HEK293 (cell line): Measurements from ENCODE around the gene CSNK2A1.

Experiments
- CTCF ChIA-PET: fragments of 350-600 bp; formaldehyde crosslinking; extraction: SDS; loops from one replicate; lab custom pipeline; 2021; ENCODE audit warnings: antibody characterized with exemption; lab: Yijun Ruan, JAX
- POLR2A ChIA-PET: fragments of 300-600 bp; formaldehyde crosslinking; extraction: SDS; loops from one replicate; lab custom pipeline; 2020; ENCODE audit warnings: antibody characterized with exemption, inconsistent platforms; lab: Yijun Ruan, JAX
- H3K27ac ChIP-seq: fragments of 200-500 bp; sonication (Bioruptor generic); 2 replicates; pipeline ENCODE4 v1.5.1; 2014; ENCODE audit warnings: low read depth, low read length, control low read depth, inconsistent platforms; ENCODE audit errors: extremely low read depth
- H3K36me3 ChIP-seq, 2 experiments: fragments of 200-500 bp in 1 of 2; sonication (Bioruptor generic) in 1 of 2; 1 replicate in 1 of 2; 2 replicates in 1 of 2; pipeline ENCODE4 v1.5.1; 2014 to 2017; ENCODE audit warnings: inconsistent platforms in 2 of 2, low read length in 2 of 2; ENCODE audit not compliant: control insufficient read depth in 2 of 2, insufficient read depth in 1 of 2
- H3K4me1 ChIP-seq: fragments of 200-500 bp; sonication (Bioruptor generic); 2 replicates; pipeline ENCODE4 v1.5.1; 2014; ENCODE audit warnings: mild to moderate bottlenecking, low read length, inconsistent platforms; ENCODE audit not compliant: control insufficient read depth, insufficient read depth
- H3K4me3 ChIP-seq: 2 replicates; pipeline ENCODE4 v1.5.1; 2011; ENCODE audit warnings: low read depth, mild to moderate bottlenecking, control low read depth, low read length, moderate library complexity
- H3K9me3 ChIP-seq: fragments of 200-500 bp; sonication (Bioruptor generic); 2 replicates; pipeline ENCODE4 v1.5.1; 2014; ENCODE audit warnings: low read depth, low read length, inconsistent platforms; ENCODE audit not compliant: control insufficient read depth, insufficient read depth
- EGR2 ChIP-seq: fragments of 450-650 bp; formaldehyde crosslinking; IDR thresholded peaks from 2 replicates; pipeline ENCODE4 v1.5.1; 2016; ENCODE audit warnings: low read depth, missing biosample characterization, missing genetic modification characterization
- GLIS1 ChIP-seq: fragments of 450-650 bp; formaldehyde crosslinking; IDR thresholded peaks from 2 replicates; pipeline ENCODE4 v1.5.1; 2016; ENCODE audit warnings: missing biosample characterization, missing genetic modification characterization
- INSM2 ChIP-seq: fragments of 450-650 bp; formaldehyde crosslinking; IDR thresholded peaks from 2 replicates; pipeline ENCODE4 v1.5.1; 2016; ENCODE audit warnings: missing biosample characterization, missing genetic modification characterization
- MZF1 ChIP-seq: fragments of 450-650 bp; formaldehyde crosslinking; IDR thresholded peaks from 2 replicates; pipeline ENCODE4 v1.5.1; 2017; ENCODE audit warnings: missing biosample characterization, missing genetic modification characterization, borderline replicate concordance
- OVOL3 ChIP-seq: fragments of 450-650 bp; formaldehyde crosslinking; IDR thresholded peaks from 2 replicates; pipeline ENCODE4 v1.5.1; 2016; ENCODE audit warnings: missing biosample characterization, missing genetic modification characterization
- PRDM1 ChIP-seq: fragments of 450-650 bp; formaldehyde crosslinking; IDR thresholded peaks from 2 replicates; pipeline ENCODE4; 2016; ENCODE audit warnings: missing biosample characterization, missing genetic modification characterization
- REPIN1 ChIP-seq: fragments of 450-650 bp; formaldehyde crosslinking; IDR thresholded peaks from 2 replicates; pipeline ENCODE4 v1.5.1; 2017; ENCODE audit warnings: missing biosample characterization, missing genetic modification characterization, low read depth
- SCRT1 ChIP-seq: fragments of 450-650 bp; formaldehyde crosslinking; IDR thresholded peaks from 2 replicates; pipeline ENCODE4 v1.5.1; 2016; ENCODE audit warnings: missing biosample characterization, missing genetic modification characterization, borderline replicate concordance
- SCRT2 ChIP-seq: fragments of 450-650 bp; formaldehyde crosslinking; IDR thresholded peaks from 2 replicates; pipeline ENCODE4 v1.5.1; 2016; ENCODE audit warnings: missing biosample characterization, missing genetic modification characterization
- SP3 ChIP-seq: fragments of 450-650 bp; formaldehyde crosslinking; IDR thresholded peaks from 2 replicates; pipeline ENCODE4 v1.5.1; 2016; ENCODE audit warnings: missing biosample characterization, missing genetic modification characterization
- ZBTB44 ChIP-seq: fragments of 450-650 bp; IDR thresholded peaks from 2 replicates; pipeline ENCODE4 v1.5.1; 2018; ENCODE audit warnings: missing biosample characterization, mild to moderate bottlenecking, missing genetic modification characterization
- ZFP41 ChIP-seq: fragments of 450-650 bp; formaldehyde crosslinking; IDR thresholded peaks from 2 replicates; pipeline ENCODE4 v1.5.1; 2016; ENCODE audit warnings: missing biosample characterization, missing genetic modification characterization, borderline replicate concordance
- ZNF132 ChIP-seq: fragments of 450-650 bp; formaldehyde crosslinking; IDR thresholded peaks from 2 replicates; pipeline ENCODE4 v1.5.1; 2017; ENCODE audit warnings: missing biosample characterization, missing genetic modification characterization, borderline replicate concordance
- ZNF146 ChIP-seq: fragments of 450-650 bp; formaldehyde crosslinking; IDR thresholded peaks from 2 replicates; pipeline ENCODE4 v1.5.1; 2016; ENCODE audit warnings: missing biosample characterization, missing genetic modification characterization
- ZNF169 ChIP-seq: fragments of 450-650 bp; formaldehyde crosslinking; IDR thresholded peaks from 2 replicates; pipeline ENCODE4 v1.5.1; 2016; ENCODE audit warnings: missing biosample characterization, missing genetic modification characterization
- ZNF2 ChIP-seq: fragments of 450-650 bp; formaldehyde crosslinking; IDR thresholded peaks from 2 replicates; pipeline ENCODE4 v1.5.1; 2016; ENCODE audit warnings: missing biosample characterization, missing genetic modification characterization
- ZNF266 ChIP-seq: fragments of 450-650 bp; formaldehyde crosslinking; IDR thresholded peaks from 2 replicates; pipeline ENCODE4 v1.5.1; 2016; ENCODE audit warnings: missing biosample characterization, missing genetic modification characterization, low read depth
- ZNF292 ChIP-seq: fragments of 450-650 bp; formaldehyde crosslinking; IDR thresholded peaks from 2 replicates; pipeline ENCODE4 v1.5.1; 2016; ENCODE audit warnings: low read depth, missing biosample characterization, missing genetic modification characterization, borderline replicate concordance
- ZNF354C ChIP-seq: fragments of 450-650 bp; formaldehyde crosslinking; IDR thresholded peaks from 2 replicates; pipeline ENCODE4 v1.5.1; 2016; ENCODE audit warnings: missing biosample characterization, missing genetic modification characterization, low read depth, borderline replicate concordance
- ZNF514 ChIP-seq: fragments of 450-650 bp; formaldehyde crosslinking; IDR thresholded peaks from 2 replicates; pipeline ENCODE4 v1.5.1; 2016; ENCODE audit warnings: missing biosample characterization, missing genetic modification characterization
- ZNF544 ChIP-seq: fragments of 450-650 bp; formaldehyde crosslinking; IDR thresholded peaks from 2 replicates; pipeline ENCODE4 v1.5.0; 2017; ENCODE audit warnings: missing biosample characterization, missing genetic modification characterization
- ZNF561 ChIP-seq: fragments of 450-650 bp; IDR thresholded peaks from 2 replicates; pipeline ENCODE4 v1.5.1; 2018; ENCODE audit warnings: missing biosample characterization, missing genetic modification characterization, borderline replicate concordance
- ZNF654 ChIP-seq: fragments of 450-650 bp; formaldehyde crosslinking; IDR thresholded peaks from 2 replicates; pipeline ENCODE4 v1.5.1; 2016; ENCODE audit warnings: low read depth, missing biosample characterization, missing genetic modification characterization
- ZNF670 ChIP-seq: fragments of 450-650 bp; formaldehyde crosslinking; IDR thresholded peaks from 2 replicates; pipeline ENCODE4 v1.5.1; 2016; ENCODE audit warnings: missing biosample characterization, missing genetic modification characterization, low read depth
- ZNF701 ChIP-seq: fragments of 450-650 bp; formaldehyde crosslinking; IDR thresholded peaks from 2 replicates; pipeline ENCODE4 v1.5.1; 2016; ENCODE audit warnings: missing biosample characterization, missing genetic modification characterization
- ZNF768 ChIP-seq: fragments of 450-650 bp; formaldehyde crosslinking; IDR thresholded peaks from 2 replicates; pipeline ENCODE4 v1.5.1; 2018; ENCODE audit warnings: missing biosample characterization, mild to moderate bottlenecking, missing genetic modification characterization
- ZSCAN16 ChIP-seq: fragments of 450-650 bp; formaldehyde crosslinking; IDR thresholded peaks from 2 replicates; pipeline ENCODE4 v1.5.1; 2016; ENCODE audit warnings: missing biosample characterization, missing genetic modification characterization
- ZSCAN18 ChIP-seq: fragments of 450-650 bp; formaldehyde crosslinking; IDR thresholded peaks from 2 replicates; pipeline ENCODE4 v1.5.1; 2016; ENCODE audit warnings: missing biosample characterization, missing genetic modification characterization
- ZSCAN23 ChIP-seq: fragments of 450-650 bp; formaldehyde crosslinking; IDR thresholded peaks from 2 replicates; pipeline ENCODE4 v1.5.1; 2016; ENCODE audit warnings: missing biosample characterization, missing genetic modification characterization
- ZSCAN30 ChIP-seq: fragments of 450-650 bp; IDR thresholded peaks from 2 replicates; pipeline ENCODE4 v1.5.1; 2018; ENCODE audit warnings: missing biosample characterization, mild to moderate bottlenecking, missing genetic modification characterization, moderate library complexity

Gene CSNK2A1

GRCh38 chr20:574297-574942 lies 30.8 kb upstream of the CSNK2A1 start:
- Histone ChIP-seq H3K27ac (no peak overlapping the region), H3K4me1 (no peaks in the 10 kb centered on the region), H3K9me3 (no peaks in the 10 kb centered on the region), H3K4me3 (no peak overlapping the region), H3K36me3 (no peaks in the 10 kb centered on the region)
- ChIA-PET POLR2A (no interaction called here), CTCF (interaction anchor here (0.6 to 4.4 kb wide), 5 partner anchors 12 to 72 kb away, joined by 3 to 21 read pairs (median 15); no protein-coding TSS in a partner anchor)
- no peak for TF ChIP-seq ZNF544 (tag by site-specific recombination)
- no peak for TF ChIP-seq ZNF132 (tag by site-specific recombination)
- TF ChIP-seq SCRT2, result 0 out of 2 replicates have a peak, but pooled peaks have one; percentile 29
- TF ChIP-seq GLIS1 (tag by site-specific recombination), result peak; percentile 69

GRCh38 chr20:573414-574296 lies 30.1 kb upstream of the CSNK2A1 start:
- Histone ChIP-seq H3K27ac (no peak overlapping the region), H3K4me1 (no peaks in the 10 kb centered on the region), H3K4me3 (no peak overlapping the region), H3K36me3 (no peaks in the 10 kb centered on the region), H3K9me3 (no peaks in the 10 kb centered on the region)
- ChIA-PET CTCF (interaction anchor here (0.6 to 4.4 kb wide), 7 partner anchors 11 to 155 kb away, joined by 3 to 20 read pairs (median 4); no protein-coding TSS in a partner anchor), POLR2A (no interaction called here)
- TF ChIP-seq ZNF768 (tag by site-specific recombination) (no peak), ZFP41 (tag by site-specific recombination) (no peak), ZSCAN16 (no peak), ZNF2 (tag by site-specific recombination) (no peak), ZSCAN30 (no peak), EGR2 (tag by site-specific recombination) (no peak), ZNF514 (no peak), ZNF146 (tag by site-specific recombination) (no peak), ZSCAN18 (tag by site-specific recombination) (no peak), OVOL3 (no peak), ZNF354C (tag by site-specific recombination) (no peak), ZNF670 (tag by site-specific recombination) (no peak), INSM2 (tag by site-specific recombination) (no peak), REPIN1 (tag by site-specific recombination) (no peak), GLIS1 (tag by site-specific recombination) (peak; percentile 76), ZSCAN23 (tag by site-specific recombination) (no peak), ZNF292 (tag by site-specific recombination) (no peak), ZBTB44 (no peak), SP3 (tag by site-specific recombination) (no peak), MZF1 (tag by site-specific recombination) (no peak), ZNF701 (tag by site-specific recombination) (no peak), ZNF169 (tag by site-specific recombination) (no peak), SCRT1 (peak; percentile 88), ZNF561 (tag by site-specific recombination) (no peak), ZNF654 (tag by site-specific recombination) (no peak), ZNF266 (no peak), PRDM1 (tag by site-specific recombination) (0 out of 2 replicates have a peak, but pooled peaks have one; percentile 29), SCRT2 (peak; percentile 93)
